ENCODE data around the gene MRGPRX1. TPM values are rescaled to one million over a fixed set of nuclear protein-coding genes. Genes with fewer than 3 reads are reported as not detected.
"Not testable (repeated sequence)": the region's sequence is repeated elsewhere in the genome, so short reads cannot be mapped to it uniquely, and the experiment has no call there.

The MRGPRX1 gene
- total RNA-seq, 1 experiment from 2014 or later = not detected

- intact Hi-C loops (cut with micrococcal nuclease; ENCODE audit: unreplicated experiment) = no loop called here
- H3K36me3 ChIP-seq (ENCODE audit: low read depth) = no peaks in the 10 kb centered on the region
- ChIA-PET POLR2A (ENCODE audit: unreplicated experiment) (no interaction called here), CTCF (no interaction called here)
- H3K9me2 ChIP-seq (ENCODE audit: insufficient read depth) = no peaks in the 10 kb centered on the region
- BruUV-seq (replicated peaks) = no TSS peak
- TF ChIP-seq EZH2 (IDR thresholded peaks at IDR 0.05; ENCODE audit: low read depth) (no peak), CTCF (conservative IDR thresholded peaks at IDR 0.05) (no peak)
- H3K9me3 ChIP-seq (ENCODE audit: insufficient read depth, low read depth) = no peaks in the 10 kb centered on the region; the same call in 1 of the 2 replicates
- H3K4me3 ChIP-seq = no peak overlapping the region
- DNase-seq = no peak
- H3K79me2 ChIP-seq (ENCODE audit: low read depth) = no peaks in the 10 kb centered on the region
- H3K4me1 ChIP-seq (replicated peaks; ENCODE audit: insufficient read depth) = no peaks in the 10 kb centered on the region
- no peak overlapping the region for H3K4me2 ChIP-seq
- H3F3A ChIP-seq (ENCODE audit: insufficient read depth, low read depth) = no peaks in the 10 kb centered on the region
- H2AFZ ChIP-seq = no peak overlapping the region
- no peaks in the 10 kb centered on the region for H4K20me1 ChIP-seq (ENCODE audit: insufficient read depth)
- peaks cover 81% of the 10 kb centered on the region for H3K27me3 ChIP-seq (ENCODE audit: insufficient read depth, low read depth)
- no peak overlapping the region for H3K27ac ChIP-seq
Measured at GRCh38 chr11:18934195-18934814, 4.9 kb downstream of the MRGPRX1 start.

GRCh38 chr11:18927550-18928322 lies 11.5 kb downstream of the MRGPRX1 start:
- intact Hi-C loops (cut with micrococcal nuclease; ENCODE audit: unreplicated experiment) = no loop called here
- H3K27ac ChIP-seq = no peak overlapping the region
- H3F3A ChIP-seq (ENCODE audit: insufficient read depth, low read depth) = no peaks in the 10 kb centered on the region
- DNase-seq = no peak
- H3K4me1 ChIP-seq (replicated peaks; ENCODE audit: insufficient read depth) = no peaks in the 10 kb centered on the region
- CTCF ChIA-PET = no interaction called here
- no peak overlapping the region for H3K4me3 ChIP-seq
- no peaks in the 10 kb centered on the region for H4K20me1 ChIP-seq (ENCODE audit: insufficient read depth)
- peaks cover 97% of the 10 kb centered on the region for H3K27me3 ChIP-seq (ENCODE audit: insufficient read depth, low read depth)
- no peaks in the 10 kb centered on the region for H3K9me3 ChIP-seq (ENCODE audit: insufficient read depth, low read depth)
- POLR2A ChIA-PET (ENCODE audit: unreplicated experiment) = no interaction called here
- H2AFZ ChIP-seq = no peak overlapping the region
- no peak overlapping the region for H3K4me2 ChIP-seq
- BruUV-seq (replicated peaks) = no TSS peak
- no peaks in the 10 kb centered on the region for H3K36me3 ChIP-seq (ENCODE audit: low read depth)
- TF ChIP-seq CTCF (conservative IDR thresholded peaks at IDR 0.05) = 0 out of 2 replicates have a peak, but pooled peaks have one; percentile 29
- TF ChIP-seq EZH2 (IDR thresholded peaks at IDR 0.05; ENCODE audit: low read depth) = no peak
- no peaks in the 10 kb centered on the region for H3K9me2 ChIP-seq (ENCODE audit: insufficient read depth)
- H3K79me2 ChIP-seq (ENCODE audit: low read depth) = no peaks in the 10 kb centered on the region

GRCh38 chr11:18925426-18925825 lies 13.8 kb downstream of the MRGPRX1 start:
- H3K4me3 ChIP-seq; H3F3A ChIP-seq (ENCODE audit: insufficient read depth, low read depth); H3K4me1 ChIP-seq (replicated peaks; ENCODE audit: insufficient read depth); H3K9me3 ChIP-seq (ENCODE audit: insufficient read depth, low read depth); CTCF ChIA-PET; H3K27ac ChIP-seq; H3K79me2 ChIP-seq (ENCODE audit: low read depth); intact Hi-C loops (cut with micrococcal nuclease; ENCODE audit: unreplicated experiment); H2AFZ ChIP-seq; H4K20me1 ChIP-seq (ENCODE audit: insufficient read depth); H3K9me2 ChIP-seq (ENCODE audit: insufficient read depth); H3K36me3 ChIP-seq (ENCODE audit: low read depth); DNase-seq; H3K4me2 ChIP-seq; BruUV-seq (replicated peaks): not testable (repeated sequence)
- POLR2A ChIA-PET (ENCODE audit: unreplicated experiment) = interaction anchor here (0.7 kb wide), 1 partner anchor 608 kb away, joined by 4 read pairs; no protein-coding TSS in a partner anchor
- H3K27me3 ChIP-seq (ENCODE audit: insufficient read depth, low read depth) = peaks cover 79% of the 10 kb centered on the region
